ENCODE data around the gene DNAJC2.
"Not testable (repeated sequence)": the region's sequence is repeated elsewhere in the genome, so short reads cannot be mapped to it uniquely, and the experiment has no call there.

GRCh38 chr7:103273374-103273773 lies 71.2 kb downstream of the DNAJC2 start:
- TF ChIP-seq CTCF (IDR thresholded peaks at IDR 0.05; ENCODE audit: insufficient read depth, low read length, poor library complexity, severe bottlenecking); EZH2phosphoT487 (conservative IDR thresholded peaks at IDR 0.05; ENCODE audit: low read length): not testable (repeated sequence)
